ENCODE measurements around the gene UBAC2. TPM values are rescaled to one million over a fixed set of nuclear protein-coding genes. Genes with fewer than 3 reads are reported as not detected.

UBAC2 gene
- polyA plus RNA-seq, 3 donors, result 59.6 to 113 (median 96.7) TPM

DNA sequence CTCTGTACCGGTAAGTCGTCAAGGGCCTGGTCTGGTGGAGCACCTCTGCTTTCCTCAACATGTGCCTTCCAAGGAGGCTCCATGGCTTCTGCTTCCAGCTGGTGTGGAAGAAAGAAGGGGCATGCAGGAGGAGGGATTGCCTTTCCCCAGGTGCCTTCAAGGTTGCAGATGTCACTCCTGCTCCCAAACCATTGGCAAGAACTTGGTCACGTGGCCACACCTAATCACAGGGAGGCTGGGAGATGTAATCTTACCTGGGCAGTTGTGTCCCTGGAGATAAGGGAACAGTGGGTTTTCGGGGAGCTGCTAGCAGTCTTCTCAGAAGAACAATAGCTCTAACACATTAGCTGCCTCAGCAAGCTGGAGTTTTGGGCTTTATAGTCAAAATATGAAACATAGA is 67.3 kb downstream of the UBAC2 start:
- peaks cover 77% of the 10 kb centered on the region for H3K79me2 ChIP-seq (ENCODE audit: insufficient read depth, low read length)
- H3K36me3 ChIP-seq (replicated peaks in 1 of 2; ENCODE audit: control insufficient read depth in 1 of 2, insufficient read depth in 2 of 2, low read length in 2 of 2), result peaks cover 7 to 31% of the 10 kb centered on the region in 2 donors
- no peak overlapping the region for H3K4me3 ChIP-seq (replicated peaks in 1 of 3; ENCODE audit: low read depth in 2 of 3, low read length in 3 of 3)
- H3K36me3 Mint-ChIP-seq, result peaks cover 35 to 38% of the 10 kb centered on the region in 2 donors
- intact Hi-C loops (cut with micrococcal nuclease), result loop anchor here (1.0 to 10.0 kb wide), 4 partner anchors 92 to 169 kb away; no protein-coding TSS in a partner anchor
- H3K4me2 ChIP-seq (replicated peaks; ENCODE audit: extremely low read depth, low read length, poor library complexity, severe bottlenecking), result no peak overlapping the region
- peaks cover 0 to 4% (median 0%) of the 10 kb centered on the region in 3 donors for H3K27me3 Mint-ChIP-seq (ENCODE audit: low read depth in 3 of 3)
- no peak overlapping the region for H3K27ac ChIP-seq (ENCODE audit: low read depth in 1 of 2, low read length in 2 of 2)
- H3K27ac Mint-ChIP-seq, result peak overlapping the region in 1 of 7 donors; percentile 22
- no peak for DNase-seq
- H3K4me1 ChIP-seq (ENCODE audit: control insufficient read depth in 1 of 2, insufficient read depth in 2 of 2, low read length in 2 of 2), result peaks cover 35 to 44% of the 10 kb centered on the region in 2 donors
- no CpG with 5 or more reads among the region's 4 CpGs for WGBS (ENCODE audit: insufficient coverage)
- no peak overlapping the region for H3K9ac ChIP-seq (ENCODE audit: insufficient read depth, low read length, poor library complexity, severe bottlenecking)
- H3K9me3 ChIP-seq (replicated peaks in 1 of 2; ENCODE audit: control insufficient read depth in 1 of 2, insufficient read depth in 1 of 2, low read length in 2 of 2), result peaks cover 4 to 5% of the 10 kb centered on the region in 2 donors
- H4K20me1 ChIP-seq (ENCODE audit: insufficient read depth, low read length), result peaks cover 3% of the 10 kb centered on the region
- H3K9me3 Mint-ChIP-seq, result peaks cover 0 to 10% (median 5%) of the 10 kb centered on the region in 7 donors
- TF ChIP-seq, protein P1, sequence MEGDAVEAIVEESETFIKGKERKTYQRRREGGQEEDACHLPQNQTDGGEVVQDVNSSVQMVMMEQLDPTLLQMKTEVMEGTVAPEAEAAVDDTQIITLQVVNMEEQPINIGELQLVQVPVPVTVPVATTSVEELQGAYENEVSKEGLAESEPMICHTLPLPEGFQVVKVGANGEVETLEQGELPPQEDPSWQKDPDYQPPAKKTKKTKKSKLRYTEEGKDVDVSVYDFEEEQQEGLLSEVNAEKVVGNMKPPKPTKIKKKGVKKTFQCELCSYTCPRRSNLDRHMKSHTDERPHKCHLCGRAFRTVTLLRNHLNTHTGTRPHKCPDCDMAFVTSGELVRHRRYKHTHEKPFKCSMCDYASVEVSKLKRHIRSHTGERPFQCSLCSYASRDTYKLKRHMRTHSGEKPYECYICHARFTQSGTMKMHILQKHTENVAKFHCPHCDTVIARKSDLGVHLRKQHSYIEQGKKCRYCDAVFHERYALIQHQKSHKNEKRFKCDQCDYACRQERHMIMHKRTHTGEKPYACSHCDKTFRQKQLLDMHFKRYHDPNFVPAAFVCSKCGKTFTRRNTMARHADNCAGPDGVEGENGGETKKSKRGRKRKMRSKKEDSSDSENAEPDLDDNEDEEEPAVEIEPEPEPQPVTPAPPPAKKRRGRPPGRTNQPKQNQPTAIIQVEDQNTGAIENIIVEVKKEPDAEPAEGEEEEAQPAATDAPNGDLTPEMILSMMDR (IDR thresholded peaks at IDR 0.05), result no peak
- H2AFZ ChIP-seq (ENCODE audit: insufficient read depth, low read depth, low read length, poor library complexity, severe bottlenecking), result no peak overlapping the region
- H3K4me1 Mint-ChIP-seq, result peaks cover 56% of the 10 kb centered on the region
- no peak overlapping the region for H3K4me3 Mint-ChIP-seq
- no peaks in the 10 kb centered on the region for H3K27me3 ChIP-seq (ENCODE audit: control insufficient read depth in 2 of 2, insufficient read depth in 2 of 2, low read length in 2 of 2)

DNA sequence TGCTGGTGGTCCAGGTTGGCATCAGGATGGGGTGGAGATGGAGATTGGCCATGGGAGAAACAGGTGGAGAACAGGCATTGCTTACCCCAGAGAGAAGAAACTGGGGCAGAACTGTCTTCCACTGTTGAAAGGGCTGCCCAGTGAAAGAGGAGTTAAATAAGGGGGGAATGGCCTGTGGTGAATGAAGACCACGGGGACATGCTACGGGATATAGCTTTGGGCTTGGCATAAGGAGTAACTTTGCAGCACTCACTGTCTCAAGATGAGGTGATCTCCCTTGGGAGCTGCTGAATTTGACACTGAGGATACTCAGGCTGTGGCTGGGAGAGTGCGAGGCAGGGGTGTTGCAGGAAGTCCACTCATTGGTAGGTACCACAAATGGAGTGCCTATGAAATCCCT is 68.2 kb downstream of the UBAC2 start:
- no peak for DNase-seq
- Histone ChIP-seq H2AFZ (ENCODE audit: insufficient read depth, low read depth, low read length, poor library complexity, severe bottlenecking) (no peak overlapping the region), H3K27ac (ENCODE audit: low read depth in 1 of 2, low read length in 2 of 2) (peak overlapping the region in 1 of 2 donors; percentile 33), H4K20me1 (ENCODE audit: insufficient read depth, low read length) (peaks cover 3% of the 10 kb centered on the region), H3K9me3 (replicated peaks in 1 of 2; ENCODE audit: control insufficient read depth in 1 of 2, insufficient read depth in 1 of 2, low read length in 2 of 2) (peaks cover 4 to 5% of the 10 kb centered on the region in 2 donors), H3K36me3 (replicated peaks in 1 of 2; ENCODE audit: control insufficient read depth in 1 of 2, insufficient read depth in 2 of 2, low read length in 2 of 2) (peaks cover 7 to 31% of the 10 kb centered on the region in 2 donors), H3K9ac (ENCODE audit: insufficient read depth, low read length, poor library complexity, severe bottlenecking) (no peak overlapping the region), H3K27me3 (ENCODE audit: control insufficient read depth in 2 of 2, insufficient read depth in 2 of 2, low read length in 2 of 2) (no peaks in the 10 kb centered on the region), H3K79me2 (ENCODE audit: insufficient read depth, low read length) (peaks cover 77% of the 10 kb centered on the region), H3K4me1 (ENCODE audit: control insufficient read depth in 1 of 2, insufficient read depth in 2 of 2, low read length in 2 of 2) (peaks cover 30 to 39% of the 10 kb centered on the region in 2 donors), H3K4me2 (replicated peaks; ENCODE audit: extremely low read depth, low read length, poor library complexity, severe bottlenecking) (no peak overlapping the region), H3K4me3 (replicated peaks in 1 of 3; ENCODE audit: low read depth in 2 of 3, low read length in 3 of 3) (no peak overlapping the region)
- 87% methylated on average over 3 of the region's 3 CpGs for whole genome bisulfite sequencing (ENCODE audit: insufficient coverage)
- Mint-ChIP-seq H3K27me3 (ENCODE audit: low read depth in 3 of 3) (peaks cover 0 to 4% (median 0%) of the 10 kb centered on the region in 3 donors), H3K36me3 (peaks cover 34 to 43% of the 10 kb centered on the region in 2 donors), H3K27ac (peak overlapping the region; percentile 15 to 82 (median 69)), H3K4me1 (peaks cover 48% of the 10 kb centered on the region), H3K4me3 (no peak overlapping the region), H3K9me3 (peaks cover 0 to 12% (median 5%) of the 10 kb centered on the region in 7 donors)
- TF ChIP-seq, protein P1 (IDR thresholded peaks at IDR 0.05), result no peak
- intact Hi-C loops (cut with micrococcal nuclease), result loop anchor here (5.0 to 10.0 kb wide), 3 partner anchors 116 to 168 kb away; no protein-coding TSS in a partner anchor

Data from CD14-positive monocyte (primary cell).